Central memory CD4-positive, alpha-beta T cell (primary cell): ENCODE results near the gene ESR2.
"Not testable (repeated sequence)": the region's sequence is repeated elsewhere in the genome, so short reads cannot be mapped to it uniquely, and the experiment has no call there.

Source experiments
- DNase-seq: peaks from one replicate; pipeline ENCODE4 v3.0.0; 2022

Gene ESR2

GRCh38 chr14:64075613-64076005 lies 218.6 kb downstream of the ESR2 start:
- DNase-seq = no peak

GRCh38 chr14:64074961-64075612 lies 219.1 kb downstream of the ESR2 start:
- DNase-seq = no peak

- no peak for DNase-seq
Observed at GRCh38 chr14:64069634-64070359, 224.4 kb downstream of the ESR2 start.

GRCh38 chr14:64064447-64064846 lies 229.7 kb downstream of the ESR2 start:
- no peak for DNase-seq

- DNase-seq = no peak
Observed at GRCh38 chr14:64062381-64063115, 231.6 kb downstream of the ESR2 start.

- DNase-seq = no peak
Observed at GRCh38 chr14:64061706-64062105, 232.5 kb downstream of the ESR2 start.

- no peak for DNase-seq
Observed at GRCh38 chr14:64061115-64061514, 233.1 kb downstream of the ESR2 start.

- DNase-seq = no peak
Observed at GRCh38 chr14:64060648-64061096, 233.5 kb downstream of the ESR2 start.

GRCh38 chr14:64060199-64060545 lies 234.0 kb downstream of the ESR2 start:
- DNase-seq = no peak

GRCh38 chr14:64059454-64060198 lies 234.5 kb downstream of the ESR2 start:
- no peak for DNase-seq

GRCh38 chr14:64053694-64054669 lies 240.2 kb downstream of the ESR2 start:
- no peak for DNase-seq

GRCh38 chr14:64049616-64050381 lies 244.4 kb downstream of the ESR2 start:
- DNase-seq = no peak

GRCh38 chr14:64045091-64045490 lies 249.1 kb downstream of the ESR2 start:
- no peak for DNase-seq

GRCh38 chr14:64043296-64043695 lies 250.9 kb downstream of the ESR2 start:
- not testable (repeated sequence) for DNase-seq

GRCh38 chr14:64040044-64040443 lies 254.1 kb downstream of the ESR2 start:
- no peak for DNase-seq

GRCh38 chr14:64038841-64039542 lies 255.2 kb downstream of the ESR2 start:
- no peak for DNase-seq

GRCh38 chr14:64037869-64038745 lies 256.1 kb downstream of the ESR2 start:
- not testable (repeated sequence) for DNase-seq

- DNase-seq = no peak
Observed at GRCh38 chr14:64035143-64035542, 259.0 kb downstream of the ESR2 start.
